NCI-H526 treated with DMSO at 0.1 percent for 48 hours (cell line): ENCODE results near the gene HNRNPL.
"Not testable (repeated sequence)": the region's sequence is repeated elsewhere in the genome, so short reads cannot be mapped to it uniquely, and the experiment has no call there.

Experiments
- DNase-seq: peaks from one replicate; lab custom pipeline; 2025; lab: John Stamatoyannopoulos, UW

The HNRNPL gene

GRCh38 chr19:38801359-38802095 lies 48.3 kb downstream of the HNRNPL start:
- DNase-seq, result no peak

GRCh38 chr19:38800577-38801347 lies 49.0 kb downstream of the HNRNPL start:
- no peak for DNase-seq

- DNase-seq, result no peak
These were observed 50.7 kb downstream of the HNRNPL start for GRCh38 chr19:38799104-38799503.

- not testable (repeated sequence) for DNase-seq
These were observed 52.0 kb downstream of the HNRNPL start for GRCh38 chr19:38797781-38798180.

- DNase-seq, result no peak
These were observed 53.6 kb downstream of the HNRNPL start for GRCh38 chr19:38796154-38796553.

GRCh38 chr19:38795549-38795948 lies 54.2 kb downstream of the HNRNPL start:
- DNase-seq, result no peak

- no peak for DNase-seq
These were observed 56.1 kb downstream of the HNRNPL start for GRCh38 chr19:38793671-38794070.

- no peak for DNase-seq
These were observed 56.6 kb downstream of the HNRNPL start for GRCh38 chr19:38793177-38793576.

GRCh38 chr19:38792250-38793111 lies 57.3 kb downstream of the HNRNPL start:
- DNase-seq, result no peak

GRCh38 chr19:38791451-38792064 lies 58.2 kb downstream of the HNRNPL start:
- DNase-seq, result not testable (repeated sequence)

- DNase-seq, result not testable (repeated sequence)
These were observed 59.0 kb downstream of the HNRNPL start for GRCh38 chr19:38790507-38791403.

GRCh38 chr19:38788478-38789243 lies 61.1 kb downstream of the HNRNPL start, which contains the start of gene LGALS7B:
Gene LGALS7B (plus strand): TSS chr19:38789200. CDS start chr19:38789227, 27 bp downstream.
- DNase-seq, result no peak

- DNase-seq, result no peak
These were observed 63.1 kb downstream of the HNRNPL start for GRCh38 chr19:38786572-38787265.
